MM.1S (cell line): ENCODE measurements around the gene MFSD2B.
"Not testable (repeated sequence)": the region's sequence is repeated elsewhere in the genome, so short reads cannot be mapped to it uniquely, and the experiment has no call there.

Experiments used
- DNase-seq: peaks from one replicate; pipeline ENCODE4 v3.0.0-alpha.2; 2015
- H2AFZ ChIP-seq: fragments of 300-600 bp; sonication (generic); 2 replicates; pipeline ENCODE4 v1.6.0; 2016; ENCODE audit warnings: antibody characterized with exemption, low read length
- H3F3A ChIP-seq: fragments of 300-600 bp; sonication (generic); 2 replicates; pipeline ENCODE4 v1.6.1; 2016; ENCODE audit warnings: mild to moderate bottlenecking, antibody characterized with exemption, low read length, moderate library complexity, mixed read lengths; ENCODE audit not compliant: insufficient read depth
- H3K27ac ChIP-seq: fragments of 300-600 bp; sonication (generic); 2 replicates; pipeline ENCODE4 v1.5.1; 2016; ENCODE audit warnings: mild to moderate bottlenecking, low read length
- H3K27me3 ChIP-seq: fragments of 300-600 bp; sonication (generic); replicated peaks from 2 replicates; pipeline ENCODE4 v1.6.0; 2016; ENCODE audit warnings: low read length; ENCODE audit not compliant: insufficient read depth
- H3K36me3 ChIP-seq: fragments of 300-600 bp; sonication (generic); replicated peaks from 2 replicates; pipeline ENCODE4 v1.6.1; 2016; ENCODE audit warnings: mild to moderate bottlenecking, low read length, mixed read lengths; ENCODE audit not compliant: insufficient read depth
- H3K4me1 ChIP-seq: fragments of 300-600 bp; sonication (generic); 2 replicates; pipeline ENCODE4 v1.6.1; 2016; ENCODE audit warnings: low read length, mixed read lengths
- H3K4me2 ChIP-seq: fragments of 300-600 bp; sonication (generic); 2 replicates; pipeline ENCODE4 v1.6.0; 2016; ENCODE audit warnings: low read depth, low read length
- H3K4me3 ChIP-seq: fragments of 300-600 bp; sonication (generic); 2 replicates; pipeline ENCODE4 v1.5.1; 2016; ENCODE audit warnings: low read length, mixed read lengths
- H3K79me2 ChIP-seq: fragments of 300-600 bp; sonication (generic); 2 replicates; pipeline ENCODE4 v1.6.1; 2016; ENCODE audit warnings: mixed run types, low read length, mixed read lengths
- H3K9ac ChIP-seq: fragments of 300-600 bp; sonication (generic); 2 replicates; pipeline ENCODE4 v1.6.1; 2016; ENCODE audit warnings: low read length, mixed read lengths
- H3K9me2 ChIP-seq: fragments of 300-600 bp; sonication (generic); replicated peaks from 2 replicates; pipeline ENCODE4 v1.6.1; 2016; ENCODE audit warnings: mild to moderate bottlenecking, low read length, mixed read lengths; ENCODE audit not compliant: insufficient read depth
- H3K9me3 ChIP-seq: fragments of 300-600 bp; sonication (generic); replicated peaks from 2 replicates; pipeline ENCODE4 v1.6.1; 2016; ENCODE audit warnings: mild to moderate bottlenecking, low read length, mixed read lengths; ENCODE audit not compliant: insufficient read depth
- H4K20me1 ChIP-seq: fragments of 300-600 bp; sonication (generic); 2 replicates; pipeline ENCODE4 v1.6.1; 2016; ENCODE audit warnings: mild to moderate bottlenecking, low read length, moderate library complexity, mixed read lengths; ENCODE audit not compliant: insufficient read depth
- CTCF ChIP-seq: fragments of 300-600 bp; sonication (generic); IDR thresholded peaks from 2 replicates; pipeline ENCODE4 v1.5.1; 2016; ENCODE audit warnings: antibody characterized with exemption, low read length, mixed read lengths
- EZH2 ChIP-seq: fragments of 300-600 bp; sonication (generic); optimal IDR thresholded peaks from 2 replicates; pipeline ENCODE3; 2017; ENCODE audit warnings: low read depth, mild to moderate bottlenecking, antibody characterized with exemption, low read length, mixed read lengths
- EZH2phosphoT487 ChIP-seq: fragments of 300-600 bp; sonication (generic); IDR thresholded peaks from 2 replicates; pipeline ENCODE4 v1.6.1; 2018; ENCODE audit warnings: antibody characterized with exemption, low read length

MFSD2B gene

GRCh38 chr2:24040511-24040910 lies 30.6 kb downstream of the MFSD2B start:
- Histone ChIP-seq H3K9me3 (no peaks in the 10 kb centered on the region), H3K9ac (no peak overlapping the region), H3K9me2 (no peaks in the 10 kb centered on the region), H3K4me2 (no peak overlapping the region), H3K27ac (no peak overlapping the region), H2AFZ (no peak overlapping the region), H4K20me1 (no peaks in the 10 kb centered on the region), H3K79me2 (no peaks in the 10 kb centered on the region), H3K36me3 (no peaks in the 10 kb centered on the region), H3K4me3 (no peak overlapping the region), H3K4me1 (no peaks in the 10 kb centered on the region), H3K27me3 (no peaks in the 10 kb centered on the region), H3F3A (peaks cover 3% of the 10 kb centered on the region; the same call in 1 of the 2 replicates)
- no peak for TF ChIP-seq EZH2
- no peak for DNase-seq

GRCh38 chr2:24043133-24043532 lies 33.2 kb downstream of the MFSD2B start:
- H3K36me3 ChIP-seq, DNase-seq, H4K20me1 ChIP-seq, H3K9me2 ChIP-seq, H3K4me3 ChIP-seq, H3K9ac ChIP-seq, H3K4me2 ChIP-seq, H3F3A ChIP-seq, H3K9me3 ChIP-seq, H3K27me3 ChIP-seq, H2AFZ ChIP-seq, H3K27ac ChIP-seq: not testable (repeated sequence)
- Histone ChIP-seq H3K4me1 (peaks cover 11% of the 10 kb centered on the region), H3K79me2 (peaks cover 11% of the 10 kb centered on the region)

- no peaks in the 10 kb centered on the region for H3K36me3 ChIP-seq
- no peak overlapping the region for H3K27ac ChIP-seq
- H3K9ac ChIP-seq, result no peak overlapping the region
- no peak for DNase-seq
- no peaks in the 10 kb centered on the region for H3K9me3 ChIP-seq
- H2AFZ ChIP-seq, result no peak overlapping the region
- peaks cover 11% of the 10 kb centered on the region for H3K4me1 ChIP-seq
- no peak for TF ChIP-seq EZH2
- TF ChIP-seq CTCF, result no peak
- no peak for TF ChIP-seq EZH2phosphoT487
- H3K4me3 ChIP-seq, result peak overlapping the region; percentile 93; the same call in 1 of the 2 replicates
- no peaks in the 10 kb centered on the region for H4K20me1 ChIP-seq
- peaks cover 13% of the 10 kb centered on the region; the same call in 1 of the 2 replicates for H3K27me3 ChIP-seq
- H3K4me2 ChIP-seq, result peak overlapping the region; percentile 63
- peaks cover 11% of the 10 kb centered on the region for H3K79me2 ChIP-seq
- no peaks in the 10 kb centered on the region for H3K9me2 ChIP-seq
- H3F3A ChIP-seq, result peaks cover 3% of the 10 kb centered on the region; the same call in 1 of the 2 replicates
Measured at GRCh38 chr2:24045511-24046508, 35.9 kb downstream of the MFSD2B start.

GRCh38 chr2:24046599-24046929 lies 36.7 kb downstream of the MFSD2B start:
- H3F3A ChIP-seq, result peaks cover 5% of the 10 kb centered on the region; the same call in 1 of the 2 replicates
- peaks cover 11% of the 10 kb centered on the region for H3K4me1 ChIP-seq
- TF ChIP-seq CTCF (no peak), EZH2phosphoT487 (no peak), EZH2 (no peak)
- H3K27me3 ChIP-seq, result peaks cover 13% of the 10 kb centered on the region; the same call in 1 of the 2 replicates
- no peaks in the 10 kb centered on the region for H3K9me3 ChIP-seq
- H3K4me2 ChIP-seq, result peak overlapping the region; percentile 63
- H3K9me2 ChIP-seq, result no peaks in the 10 kb centered on the region
- no peak for DNase-seq
- peak overlapping the region; percentile 93 for H3K4me3 ChIP-seq
- no peak overlapping the region for H3K27ac ChIP-seq
- no peaks in the 10 kb centered on the region for H3K36me3 ChIP-seq
- peaks cover 11% of the 10 kb centered on the region for H3K79me2 ChIP-seq
- H3K9ac ChIP-seq, result peak overlapping the region; percentile 69; the same call in 1 of the 2 replicates
- H2AFZ ChIP-seq, result peak overlapping the region; percentile 98
- no peaks in the 10 kb centered on the region for H4K20me1 ChIP-seq
